GM19193 (cell line): ENCODE measurements around the gene GBF1.

ENCODE experiments used
- POLR2A ChIP-seq: IDR thresholded peaks from 4 replicates; pipeline ENCODE4 v1.6.1; 2011; ENCODE audit not compliant: insufficient read depth, insufficient read length; ENCODE audit errors: extremely low read depth

Gene GBF1

GRCh38 chr10:102335184-102335583 is 89.9 kb downstream of the GBF1 start:
- no peak for TF ChIP-seq POLR2A

GRCh38 chr10:102341038-102341688 is 95.8 kb downstream of the GBF1 start:
- no peak for TF ChIP-seq POLR2A

GRCh38 chr10:102342458-102342857 is 97.1 kb downstream of the GBF1 start:
- no peak for TF ChIP-seq POLR2A

- no peak for TF ChIP-seq POLR2A
These were observed 97.6 kb downstream of the GBF1 start for GRCh38 chr10:102342958-102343357.

GRCh38 chr10:102344067-102344466 is 98.7 kb downstream of the GBF1 start:
- no peak for TF ChIP-seq POLR2A

GRCh38 chr10:102347236-102347828 is 102.0 kb downstream of the GBF1 start:
- TF ChIP-seq POLR2A = no peak

- TF ChIP-seq POLR2A = no peak
These were observed 106.9 kb downstream of the GBF1 start for GRCh38 chr10:102352066-102352715.

GRCh38 chr10:102354451-102354850 is 109.1 kb downstream of the GBF1 start:
- TF ChIP-seq POLR2A = no peak

GRCh38 chr10:102358712-102359382 is 113.5 kb downstream of the GBF1 start:
- TF ChIP-seq POLR2A = no peak

- no peak for TF ChIP-seq POLR2A
These were observed 122.1 kb downstream of the GBF1 start for GRCh38 chr10:102367441-102367840.

GRCh38 chr10:102368077-102368476 is 122.7 kb downstream of the GBF1 start:
- no peak for TF ChIP-seq POLR2A

- no peak for TF ChIP-seq POLR2A
These were observed 126.0 kb downstream of the GBF1 start for GRCh38 chr10:102371295-102371694.

- no peak for TF ChIP-seq POLR2A
These were observed 129.9 kb downstream of the GBF1 start for GRCh38 chr10:102375250-102375649.

GRCh38 chr10:102375867-102376266 is 130.5 kb downstream of the GBF1 start:
- TF ChIP-seq POLR2A = no peak

- TF ChIP-seq POLR2A = no peak
These were observed 131.6 kb downstream of the GBF1 start for GRCh38 chr10:102376901-102377300.
